Measurements from ENCODE around the gene BZW1.

The BZW1 gene

GRCh38 chr2:200828104-200828503 is 16.4 kb downstream of the BZW1 start:
- no peak for DNase-seq

GRCh38 chr2:200828572-200829257 is 17.0 kb downstream of the BZW1 start:
- intact Hi-C loops (cut with DNase I), result no loop called here
- no peak for DNase-seq

More at GRCh38 chr2:200828104-200828503, 16.4 kb downstream of the BZW1 start:
- intact Hi-C loops (cut with DNase I), result no loop called here

GRCh38 chr2:200829258-200829655 is 17.5 kb downstream of the BZW1 start:
- intact Hi-C loops (cut with DNase I), result no loop called here
- DNase-seq, result no peak

- DNase-seq, result no peak
- intact Hi-C loops (cut with DNase I), result no loop called here
Measured at GRCh38 chr2:200834701-200835100, 23.0 kb downstream of the BZW1 start.

- DNase-seq, result no peak
- intact Hi-C loops (cut with DNase I), result no loop called here
Measured at GRCh38 chr2:200839513-200839912, 27.8 kb downstream of the BZW1 start.

GRCh38 chr2:200843993-200844948 is 32.6 kb downstream of the BZW1 start:
- intact Hi-C loops (cut with DNase I), result no loop called here
- peak in 1 of 10 donors; percentile 65 for DNase-seq

GRCh38 chr2:200845194-200845593 is 33.5 kb downstream of the BZW1 start:
- DNase-seq, result no peak
- intact Hi-C loops (cut with DNase I), result no loop called here

- intact Hi-C loops (cut with DNase I), result no loop called here
- no peak for DNase-seq
Measured at GRCh38 chr2:200845669-200846325, 34.1 kb downstream of the BZW1 start.

GRCh38 chr2:200847269-200847668 is 35.6 kb downstream of the BZW1 start:
- intact Hi-C loops (cut with DNase I), result no loop called here
- no peak for DNase-seq

- intact Hi-C loops (cut with DNase I), result no loop called here
- DNase-seq, result no peak
Measured at GRCh38 chr2:200847939-200848338, 36.2 kb downstream of the BZW1 start.

- intact Hi-C loops (cut with DNase I), result no loop called here
- DNase-seq, result no peak
Measured at GRCh38 chr2:200850512-200851256, 39.0 kb downstream of the BZW1 start.

GRCh38 chr2:200851398-200852248 is 39.9 kb downstream of the BZW1 start:
- intact Hi-C loops (cut with DNase I), result no loop called here
- DNase-seq, result no peak

- intact Hi-C loops (cut with DNase I), result no loop called here
Measured at GRCh38 chr2:200852605-200853004, 40.9 kb downstream of the BZW1 start.

GRCh38 chr2:200856806-200857205 is 45.1 kb downstream of the BZW1 start:
- intact Hi-C loops (cut with DNase I), result no loop called here

More at GRCh38 chr2:200852605-200853004, 40.9 kb downstream of the BZW1 start:
- no peak for DNase-seq

GRCh38 chr2:200860092-200860795 is 48.5 kb downstream of the BZW1 start:
- intact Hi-C loops (cut with DNase I), result loop anchor here (5.0 kb wide), 1 partner anchor 148 kb away; no protein-coding TSS in a partner anchor
- DNase-seq, result no peak

More at GRCh38 chr2:200856806-200857205, 45.1 kb downstream of the BZW1 start:
- DNase-seq, result no peak

GRCh38 chr2:200861617-200862155 is 50.0 kb downstream of the BZW1 start:
- intact Hi-C loops (cut with DNase I), result loop anchor here (5.0 kb wide), 1 partner anchor 149 kb away; no protein-coding TSS in a partner anchor
- no peak for DNase-seq

GRCh38 chr2:200862532-200863000 is 50.9 kb downstream of the BZW1 start:
- intact Hi-C loops (cut with DNase I), result loop anchor here (5.0 kb wide), 1 partner anchor 150 kb away; no protein-coding TSS in a partner anchor
- peak in 1 of 10 donors; percentile 55 for DNase-seq

GRCh38 chr2:200863782-200864175 is 52.1 kb downstream of the BZW1 start:
- DNase-seq, result peak in 3 of 10 donors; percentile 30 to 80 (median 32)
- intact Hi-C loops (cut with DNase I), result loop anchor here (2.0 to 5.0 kb wide), 2 partner anchors 25 to 151 kb away; partner anchors contain the start of genes NIF3L1 and PPIL3
